GM12801 (cell line): ENCODE data around the gene ANKRD6.

Experiments
- CTCF ChIP-seq: IDR thresholded peaks from one replicate; pipeline ENCODE4 v1.5.1; 2011; ENCODE audit warnings: control low read depth; ENCODE audit not compliant: insufficient read length; ENCODE audit errors: extremely low read depth

The ANKRD6 gene

GRCh38 chr6:89471287-89471867 is 38.4 kb downstream of the ANKRD6 start:
- no peak for TF ChIP-seq CTCF

GRCh38 chr6:89475101-89475500 is 42.1 kb downstream of the ANKRD6 start:
- TF ChIP-seq CTCF: no peak

GRCh38 chr6:89475634-89476033 is 42.7 kb downstream of the ANKRD6 start:
- no peak for TF ChIP-seq CTCF

- TF ChIP-seq CTCF: no peak
Measured at GRCh38 chr6:89479897-89480296, 46.9 kb downstream of the ANKRD6 start.

GRCh38 chr6:89481695-89482094 is 48.7 kb downstream of the ANKRD6 start:
- no peak for TF ChIP-seq CTCF

- TF ChIP-seq CTCF: no peak
Measured at GRCh38 chr6:89482126-89482525, 49.2 kb downstream of the ANKRD6 start.

GRCh38 chr6:89483111-89483720 is 50.3 kb downstream of the ANKRD6 start:
- TF ChIP-seq CTCF: no peak
